Hepatocyte (in vitro differentiated cells): ENCODE measurements around the gene GIMAP2.

Experiments used
- EZH2 ChIP-seq: fragments of 200-600 bp; sonication (generic); IDR thresholded peaks from 2 replicates; pipeline ENCODE4 v1.6.1; 2016; ENCODE audit warnings: antibody characterized with exemption, mild to moderate bottlenecking, borderline replicate concordance
- TF ChIP-seq, protein P1 (sequence below): fragments of 200-600 bp; sonication (generic); IDR thresholded peaks from 2 replicates; pipeline ENCODE4 v1.5.1; 2016; ENCODE audit warnings: antibody characterized with exemption, mild to moderate bottlenecking; ENCODE audit not compliant: poor library complexity

DNA sequence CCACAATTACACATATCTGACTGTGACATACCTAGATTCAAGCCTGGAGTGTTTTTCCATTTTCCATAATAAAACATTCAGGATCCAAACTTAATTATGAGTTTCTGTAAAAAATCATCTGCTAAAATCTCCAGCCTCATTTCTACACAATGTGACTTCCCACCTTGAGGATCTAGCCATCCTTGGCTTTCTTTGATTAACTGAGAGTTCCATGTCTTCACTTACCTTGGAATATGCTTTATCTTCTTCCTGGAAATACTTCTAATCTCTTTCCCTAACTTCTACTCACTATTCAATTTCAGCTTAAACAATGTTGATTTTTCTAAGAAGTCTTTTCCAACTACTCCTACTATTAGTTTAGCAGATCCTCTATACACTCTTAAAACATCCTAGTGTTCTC is 16.5 kb upstream of the GIMAP2 start:
- TF ChIP-seq, protein P1, sequence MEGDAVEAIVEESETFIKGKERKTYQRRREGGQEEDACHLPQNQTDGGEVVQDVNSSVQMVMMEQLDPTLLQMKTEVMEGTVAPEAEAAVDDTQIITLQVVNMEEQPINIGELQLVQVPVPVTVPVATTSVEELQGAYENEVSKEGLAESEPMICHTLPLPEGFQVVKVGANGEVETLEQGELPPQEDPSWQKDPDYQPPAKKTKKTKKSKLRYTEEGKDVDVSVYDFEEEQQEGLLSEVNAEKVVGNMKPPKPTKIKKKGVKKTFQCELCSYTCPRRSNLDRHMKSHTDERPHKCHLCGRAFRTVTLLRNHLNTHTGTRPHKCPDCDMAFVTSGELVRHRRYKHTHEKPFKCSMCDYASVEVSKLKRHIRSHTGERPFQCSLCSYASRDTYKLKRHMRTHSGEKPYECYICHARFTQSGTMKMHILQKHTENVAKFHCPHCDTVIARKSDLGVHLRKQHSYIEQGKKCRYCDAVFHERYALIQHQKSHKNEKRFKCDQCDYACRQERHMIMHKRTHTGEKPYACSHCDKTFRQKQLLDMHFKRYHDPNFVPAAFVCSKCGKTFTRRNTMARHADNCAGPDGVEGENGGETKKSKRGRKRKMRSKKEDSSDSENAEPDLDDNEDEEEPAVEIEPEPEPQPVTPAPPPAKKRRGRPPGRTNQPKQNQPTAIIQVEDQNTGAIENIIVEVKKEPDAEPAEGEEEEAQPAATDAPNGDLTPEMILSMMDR, result no peak
- no peak for TF ChIP-seq EZH2
